ENCODE results near the gene CASP5.

- TF ChIP-seq CTCF (IDR thresholded peaks at IDR 0.05; ENCODE audit: poor library complexity) (no peak), EZH2 (IDR thresholded peaks at IDR 0.05; ENCODE audit: borderline replicate concordance) (no peak)
These were observed 441 bp downstream of the CASP5 start for GRCh38 chr11:105022527-105022926.

All from hepatocyte (in vitro differentiated cells).